ENCODE results near the gene IL20RA.

- no peak for TF ChIP-seq EP300 (IDR thresholded peaks at IDR 0.05; ENCODE audit: borderline replicate concordance)
- no peak for TF ChIP-seq NFIC (IDR thresholded peaks at IDR 0.05)
Observed at GRCh38 chr6:136977075-136977474, 67.7 kb downstream of the IL20RA start.

Data from Ishikawa (cell line).